Panc1 (cell line): ENCODE measurements around the gene CD83. TPM values are rescaled to one million over a fixed set of nuclear protein-coding genes. Genes with fewer than 3 reads are reported as not detected.

Experiments
- ATAC-seq: fragments of 200-7000 bp; cut with Tn5 transposase; 2 replicates; pipeline ENCODE4 v1.9.1; 2020; ENCODE audit warnings: mild to moderate bottlenecking, moderate library complexity
- BruUV-seq: library from RNA; stranded (reverse); fragments of 400-500 nt; replicated peaks from 2 replicates; lab custom pipeline; 2021; lab: Mats Ljungman, UMichigan
- CTCF ChIA-PET: fragments of 300-600 bp; sonication (Branson Sonifier 250); formaldehyde crosslinking; loops from one replicate; lab custom pipeline; 2022; ENCODE audit warnings: antibody characterized with exemption; lab: Charles Lee
- POLR2A ChIA-PET: fragments of 300-600 bp; sonication (Branson Sonifier 250); formaldehyde crosslinking; loops from one replicate; lab custom pipeline; 2022; ENCODE audit warnings: antibody characterized with exemption; lab: Charles Lee
- DNase-seq: peaks from one replicate; pipeline ENCODE4 v3.0.0-alpha.2; 2010; ENCODE audit warnings: low read depth, low spot score
- H3K27ac ChIP-seq: 2 replicates; pipeline ENCODE4 v1.5.1; 2011; ENCODE audit warnings: mild to moderate bottlenecking, low read length, inconsistent platforms
- H3K27me3 ChIP-seq: fragments of 200-500 bp; sonication (Bioruptor generic); 2 replicates; pipeline ENCODE4 v1.6.0; 2014; ENCODE audit warnings: low read length, inconsistent platforms; ENCODE audit not compliant: control insufficient read depth, insufficient read depth
- H3K36me3 ChIP-seq: fragments of 200-500 bp; sonication (Bioruptor generic); 2 replicates; pipeline ENCODE4 v1.5.1; 2014; ENCODE audit warnings: inconsistent platforms, mild to moderate bottlenecking, low read length, moderate library complexity; ENCODE audit not compliant: control insufficient read depth, insufficient read depth
- H3K4me1 ChIP-seq: 2 replicates; pipeline ENCODE4 v1.5.1; 2011; ENCODE audit warnings: inconsistent platforms, mild to moderate bottlenecking, low read length, moderate library complexity; ENCODE audit not compliant: control insufficient read depth, insufficient read depth
- H3K4me3 ChIP-seq, 2 experiments: 2 replicates each; pipeline ENCODE4 v1.5.1; 2011 to 2012; ENCODE audit warnings: low read depth in 2 of 2, low read length in 2 of 2, mild to moderate bottlenecking in 2 of 2, inconsistent platforms in 1 of 2, moderate library complexity in 1 of 2
- H3K9me3 ChIP-seq: fragments of 200-500 bp; sonication (Bioruptor generic); 2 replicates; pipeline ENCODE4 v1.5.1; 2014; ENCODE audit warnings: low read depth, mild to moderate bottlenecking, inconsistent platforms, low read length, moderate library complexity; ENCODE audit not compliant: control insufficient read depth, insufficient read depth
- POLR2AphosphoS5 ChIP-seq: IDR thresholded peaks from 2 replicates; pipeline ENCODE4 v1.6.1; 2012; ENCODE audit warnings: mild to moderate bottlenecking, low read depth, low read length, moderate library complexity
- SIN3A ChIP-seq: IDR thresholded peaks from 2 replicates; pipeline ENCODE4 v1.6.1; 2012; ENCODE audit warnings: low read depth, mild to moderate bottlenecking, low read length, moderate library complexity, borderline replicate concordance; ENCODE audit not compliant: insufficient read depth
- TCF7L2 ChIP-seq: IDR thresholded peaks from 2 replicates; pipeline ENCODE4 v1.6.1; 2011; ENCODE audit warnings: mild to moderate bottlenecking, low read depth, low read length, inconsistent platforms
- in situ Hi-C: cut with HindIII; loops from 2 replicates; pipeline ENCODE4 v1.10.0; 2016; ENCODE audit warnings: low sequenced_read_pairs, low pct_unique_long_range_greater_than_20kb
- intact Hi-C: fragments of 100-400 bp; cut with micrococcal nuclease; formaldehyde crosslinking; loops from one replicate; pipeline ENCODE4 v1.10.0; 2022; ENCODE audit not compliant: unreplicated experiment
- total RNA-seq: library from RNA; stranded (reverse); gene quantifications from one replicate; pipeline ENCODE4 v1.2.1, GENCODE V29; 2021; ENCODE audit not compliant: unreplicated experiment
- TF ChIP-seq, protein P1 (sequence below), 2 experiments: IDR thresholded peaks; 2 replicates each; pipeline ENCODE4 v1.6.1; 2011 to 2012; ENCODE audit warnings: low read depth in 2 of 2, control low read depth in 1 of 2, low read length in 1 of 2, mild to moderate bottlenecking in 1 of 2, moderate library complexity in 1 of 2; ENCODE audit not compliant: insufficient read depth in 1 of 2
- TF ChIP-seq, protein P2 (sequence below): fragments of 450-650 bp; IDR thresholded peaks from 2 replicates; pipeline ENCODE4 v1.5.1; 2017; ENCODE audit warnings: mild to moderate bottlenecking

The CD83 gene
- total RNA-seq, 1 experiment from 2014 or later = 5.3 TPM

DNA sequence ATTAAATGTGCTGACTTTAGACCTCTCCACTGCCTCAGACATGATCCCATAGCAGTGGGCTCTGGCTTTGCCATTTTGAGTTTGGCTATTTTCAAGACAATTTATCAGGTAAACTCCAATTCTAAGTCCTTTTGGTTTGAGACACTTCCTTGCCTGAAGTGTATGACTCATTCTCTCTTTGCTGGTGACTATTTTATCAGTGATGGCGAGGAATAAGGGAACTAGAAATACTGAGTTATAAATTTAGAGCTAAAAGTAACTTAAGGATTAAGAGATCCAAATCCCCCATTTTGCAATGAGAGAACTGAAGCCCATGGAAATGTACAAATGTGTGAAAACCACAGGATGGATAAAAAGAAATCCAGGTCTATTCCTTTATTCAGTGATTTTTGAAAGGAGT lies 30.9 kb upstream of the CD83 start:
- no peak for ATAC-seq
- POLR2A ChIA-PET = no interaction called here

DNA sequence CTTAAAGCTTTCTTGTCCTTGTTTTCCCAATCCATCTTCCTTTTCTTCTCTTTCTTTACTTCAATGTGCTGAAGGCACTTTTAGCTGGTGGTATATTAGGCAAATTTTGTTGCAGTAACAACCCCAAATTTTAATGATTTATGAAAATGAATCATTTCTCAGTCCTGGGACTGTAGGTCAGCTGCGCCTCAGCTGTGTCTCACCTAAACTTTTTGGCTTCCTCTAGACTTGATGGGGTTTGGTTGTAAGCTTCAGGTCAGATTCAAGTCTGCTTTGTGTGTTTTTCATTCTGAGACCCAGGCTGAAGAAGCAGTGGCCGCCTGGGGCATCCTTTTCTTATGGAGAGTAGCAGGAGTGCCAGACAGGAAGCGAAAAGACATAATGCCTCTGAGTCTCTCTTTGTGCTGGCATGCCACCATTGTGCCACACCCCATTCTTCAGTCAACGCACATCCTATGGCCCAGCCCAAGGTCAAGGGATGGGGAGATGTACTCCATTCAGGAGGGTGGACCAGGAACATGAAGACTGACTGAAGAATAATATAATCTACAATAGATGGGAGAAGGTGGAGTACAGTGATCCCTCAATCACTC lies 28.9 kb upstream of the CD83 start:
- in situ Hi-C loops = no loop called here
- CTCF ChIA-PET = no interaction called here
- BruUV-seq = no TSS peak

More for the DNA sequence above, 30.9 kb upstream of the CD83 start:
- Histone ChIP-seq H3K27ac (no peak overlapping the region), H3K9me3 (no peaks in the 10 kb centered on the region), H3K36me3 (no peaks in the 10 kb centered on the region), H3K4me1 (no peaks in the 10 kb centered on the region), H3K4me3 (no peak overlapping the region), H3K27me3 (peaks cover 6% of the 10 kb centered on the region; the same call in 1 of the 2 replicates)
- TF ChIP-seq, protein P1, sequence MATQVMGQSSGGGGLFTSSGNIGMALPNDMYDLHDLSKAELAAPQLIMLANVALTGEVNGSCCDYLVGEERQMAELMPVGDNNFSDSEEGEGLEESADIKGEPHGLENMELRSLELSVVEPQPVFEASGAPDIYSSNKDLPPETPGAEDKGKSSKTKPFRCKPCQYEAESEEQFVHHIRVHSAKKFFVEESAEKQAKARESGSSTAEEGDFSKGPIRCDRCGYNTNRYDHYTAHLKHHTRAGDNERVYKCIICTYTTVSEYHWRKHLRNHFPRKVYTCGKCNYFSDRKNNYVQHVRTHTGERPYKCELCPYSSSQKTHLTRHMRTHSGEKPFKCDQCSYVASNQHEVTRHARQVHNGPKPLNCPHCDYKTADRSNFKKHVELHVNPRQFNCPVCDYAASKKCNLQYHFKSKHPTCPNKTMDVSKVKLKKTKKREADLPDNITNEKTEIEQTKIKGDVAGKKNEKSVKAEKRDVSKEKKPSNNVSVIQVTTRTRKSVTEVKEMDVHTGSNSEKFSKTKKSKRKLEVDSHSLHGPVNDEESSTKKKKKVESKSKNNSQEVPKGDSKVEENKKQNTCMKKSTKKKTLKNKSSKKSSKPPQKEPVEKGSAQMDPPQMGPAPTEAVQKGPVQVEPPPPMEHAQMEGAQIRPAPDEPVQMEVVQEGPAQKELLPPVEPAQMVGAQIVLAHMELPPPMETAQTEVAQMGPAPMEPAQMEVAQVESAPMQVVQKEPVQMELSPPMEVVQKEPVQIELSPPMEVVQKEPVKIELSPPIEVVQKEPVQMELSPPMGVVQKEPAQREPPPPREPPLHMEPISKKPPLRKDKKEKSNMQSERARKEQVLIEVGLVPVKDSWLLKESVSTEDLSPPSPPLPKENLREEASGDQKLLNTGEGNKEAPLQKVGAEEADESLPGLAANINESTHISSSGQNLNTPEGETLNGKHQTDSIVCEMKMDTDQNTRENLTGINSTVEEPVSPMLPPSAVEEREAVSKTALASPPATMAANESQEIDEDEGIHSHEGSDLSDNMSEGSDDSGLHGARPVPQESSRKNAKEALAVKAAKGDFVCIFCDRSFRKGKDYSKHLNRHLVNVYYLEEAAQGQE (IDR thresholded peaks at IDR 0.05; ENCODE audit: insufficient read depth in 1 of 2, low read depth in 2 of 2, low read length in 1 of 2) = no peak
- TF ChIP-seq, protein P2, sequence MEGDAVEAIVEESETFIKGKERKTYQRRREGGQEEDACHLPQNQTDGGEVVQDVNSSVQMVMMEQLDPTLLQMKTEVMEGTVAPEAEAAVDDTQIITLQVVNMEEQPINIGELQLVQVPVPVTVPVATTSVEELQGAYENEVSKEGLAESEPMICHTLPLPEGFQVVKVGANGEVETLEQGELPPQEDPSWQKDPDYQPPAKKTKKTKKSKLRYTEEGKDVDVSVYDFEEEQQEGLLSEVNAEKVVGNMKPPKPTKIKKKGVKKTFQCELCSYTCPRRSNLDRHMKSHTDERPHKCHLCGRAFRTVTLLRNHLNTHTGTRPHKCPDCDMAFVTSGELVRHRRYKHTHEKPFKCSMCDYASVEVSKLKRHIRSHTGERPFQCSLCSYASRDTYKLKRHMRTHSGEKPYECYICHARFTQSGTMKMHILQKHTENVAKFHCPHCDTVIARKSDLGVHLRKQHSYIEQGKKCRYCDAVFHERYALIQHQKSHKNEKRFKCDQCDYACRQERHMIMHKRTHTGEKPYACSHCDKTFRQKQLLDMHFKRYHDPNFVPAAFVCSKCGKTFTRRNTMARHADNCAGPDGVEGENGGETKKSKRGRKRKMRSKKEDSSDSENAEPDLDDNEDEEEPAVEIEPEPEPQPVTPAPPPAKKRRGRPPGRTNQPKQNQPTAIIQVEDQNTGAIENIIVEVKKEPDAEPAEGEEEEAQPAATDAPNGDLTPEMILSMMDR = no peak
- TF ChIP-seq TCF7L2 (no peak), POLR2AphosphoS5 (no peak), SIN3A (no peak)
- CTCF ChIA-PET = no interaction called here
- BruUV-seq = no TSS peak
- intact Hi-C loops = no loop called here
- no peak for DNase-seq
- in situ Hi-C loops = no loop called here

More for the DNA sequence above, 28.9 kb upstream of the CD83 start:
- H3K36me3 ChIP-seq = no peaks in the 10 kb centered on the region
- DNase-seq (no peak), ATAC-seq (no peak)
- TF ChIP-seq, protein P1 (IDR thresholded peaks at IDR 0.05; ENCODE audit: insufficient read depth in 1 of 2, low read depth in 2 of 2, low read length in 1 of 2) = no peak
- H3K27ac ChIP-seq = no peak overlapping the region
- H3K27me3 ChIP-seq = peaks cover 6% of the 10 kb centered on the region; the same call in 1 of the 2 replicates
- no peaks in the 10 kb centered on the region for H3K4me1 ChIP-seq
- POLR2A ChIA-PET = no interaction called here
- intact Hi-C loops = no loop called here
- no peaks in the 10 kb centered on the region for H3K9me3 ChIP-seq
- H3K4me3 ChIP-seq = no peak overlapping the region
